DND-41 (cell line): ENCODE results near the gene GLTP.
A peak's percentile ranks its signal among the peaks of the same experiment; 100 is the strongest.

ENCODE experiments used
- ATAC-seq: fragments of 200-7000 bp; cut with Tn5 transposase; 3 replicates; pipeline ENCODE4 v1.9.1; 2021; ENCODE audit warnings: low read depth; ENCODE audit not compliant: insufficient read depth
- DNase-seq: peaks from one replicate; pipeline ENCODE4 v3.0.0-alpha.2; 2020
- H2AFZ ChIP-seq: 2 replicates; pipeline ENCODE4 v1.6.0; 2012; ENCODE audit warnings: low read depth, low read length
- H3K27ac ChIP-seq: 2 replicates; pipeline ENCODE4 v1.5.1; 2012; ENCODE audit warnings: low read length, inconsistent platforms
- H3K27me3 ChIP-seq: fragments of 200-600 bp; sonication (generic); 2 replicates; pipeline ENCODE4 v1.6.0; 2012; ENCODE audit warnings: low read length, mild to moderate bottlenecking, inconsistent platforms; ENCODE audit not compliant: insufficient read depth, poor library complexity
- H3K36me3 ChIP-seq: 2 replicates; pipeline ENCODE4 v1.5.1; 2012; ENCODE audit warnings: low read length, inconsistent platforms; ENCODE audit not compliant: insufficient read depth
- H3K4me1 ChIP-seq: 2 replicates; pipeline ENCODE4 v1.5.1; 2012; ENCODE audit warnings: mild to moderate bottlenecking, low read length; ENCODE audit not compliant: insufficient read depth
- H3K4me2 ChIP-seq: 2 replicates; pipeline ENCODE4 v1.6.0; 2012; ENCODE audit warnings: mild to moderate bottlenecking, moderate library complexity, low read length, inconsistent platforms; ENCODE audit not compliant: insufficient read depth
- H3K4me3 ChIP-seq, 2 experiments: fragments of 200-600 bp in 1 of 2; shearing (Covaris generic) in 1 of 2; 2 replicates each; pipeline ENCODE4 v1.5.1; 2012 to 2016; ENCODE audit warnings: inconsistent platforms in 2 of 2, low read length in 2 of 2, mild to moderate bottlenecking in 2 of 2, low read depth in 1 of 2, moderate library complexity in 1 of 2
- H3K79me2 ChIP-seq: 2 replicates; pipeline ENCODE4 v1.6.0; 2012; ENCODE audit warnings: low read length, inconsistent platforms; ENCODE audit not compliant: insufficient read depth
- H3K9ac ChIP-seq: 2 replicates; pipeline ENCODE4 v1.6.0; 2012; ENCODE audit warnings: low read depth, mild to moderate bottlenecking, inconsistent platforms, low read length, moderate library complexity
- H3K9me3 ChIP-seq: 2 replicates; pipeline ENCODE4 v1.5.1; 2012; ENCODE audit warnings: low read length, moderate library complexity, mild to moderate bottlenecking, inconsistent platforms; ENCODE audit not compliant: insufficient read depth, severe bottlenecking
- H4K20me1 ChIP-seq: 2 replicates; pipeline ENCODE4 v1.6.0; 2012; ENCODE audit warnings: low read length; ENCODE audit not compliant: insufficient read depth
- CTCF ChIP-seq: IDR thresholded peaks from 2 replicates; pipeline ENCODE4 v1.5.1; 2012; ENCODE audit warnings: borderline replicate concordance, low read length, moderate library complexity, mild to moderate bottlenecking; ENCODE audit not compliant: poor library complexity, severe bottlenecking; ENCODE audit errors: extremely low read depth
- EZH2 ChIP-seq: IDR thresholded peaks from 3 replicates; pipeline ENCODE4 v1.6.1; 2012; ENCODE audit warnings: borderline replicate concordance, low read depth, mild to moderate bottlenecking, moderate library complexity, low read length, inconsistent platforms; ENCODE audit not compliant: severe bottlenecking

GLTP gene

GRCh38 chr12:109879351-109880042 is 844 bp downstream of the GLTP start:
- Histone ChIP-seq H3K36me3 (no peaks in the 10 kb centered on the region), H3K4me3 (peak overlapping the region; percentile 51 to 84), H3K4me2 (peak overlapping the region; percentile 99), H3K4me1 (peaks cover 31% of the 10 kb centered on the region), H3K79me2 (peaks cover 34% of the 10 kb centered on the region), H3K27ac (peak overlapping the region; percentile 60), H3K9ac (peak overlapping the region; percentile 63), H2AFZ (peak overlapping the region; percentile 92), H4K20me1 (peaks cover 12% of the 10 kb centered on the region; the same call in 1 of the 2 replicates), H3K9me3 (no peaks in the 10 kb centered on the region), H3K27me3 (no peaks in the 10 kb centered on the region)
- DNase-seq (no peak), ATAC-seq (no peak)
- TF ChIP-seq EZH2 (no peak), CTCF (no peak)

GRCh38 chr12:109878749-109879148 is 1.6 kb downstream of the GLTP start:
- Histone ChIP-seq H3K27me3 (no peaks in the 10 kb centered on the region), H3K79me2 (peaks cover 37% of the 10 kb centered on the region)
- no peak for DNase-seq

GRCh38 chr12:109878247-109878625 is 2.1 kb downstream of the GLTP start:
- Histone ChIP-seq H3K27ac (no peak overlapping the region), H3K4me3 (no peak overlapping the region), H3K4me2 (peak overlapping the region; percentile 99), H3K27me3 (no peaks in the 10 kb centered on the region), H3K4me1 (peaks cover 31% of the 10 kb centered on the region), H3K9ac (no peak overlapping the region), H3K79me2 (peaks cover 38% of the 10 kb centered on the region), H2AFZ (no peak overlapping the region), H3K36me3 (no peaks in the 10 kb centered on the region), H3K9me3 (no peaks in the 10 kb centered on the region), H4K20me1 (peaks cover 18% of the 10 kb centered on the region; the same call in 1 of the 2 replicates)
- DNase-seq (no peak), ATAC-seq (no peak)
- TF ChIP-seq CTCF (no peak), EZH2 (no peak)

More at GRCh38 chr12:109878749-109879148, 1.6 kb downstream of the GLTP start:
- peak overlapping the region; percentile 92; the same call in 1 of the 2 replicates for H2AFZ ChIP-seq
- peak overlapping the region; percentile 99 for H3K4me2 ChIP-seq
- peaks cover 31% of the 10 kb centered on the region for H3K4me1 ChIP-seq
- no peak for ATAC-seq
- H3K36me3 ChIP-seq = no peaks in the 10 kb centered on the region
- no peak overlapping the region; the same call in 1 of the 2 replicates for H3K27ac ChIP-seq
- H4K20me1 ChIP-seq = peaks cover 16% of the 10 kb centered on the region; the same call in 1 of the 2 replicates
- peak overlapping the region; percentile 63 for H3K9ac ChIP-seq
- peak overlapping the region in 1 of 2 experiments; percentile 84; a peak in 2 of 4 replicates for H3K4me3 ChIP-seq
- TF ChIP-seq EZH2 (no peak), CTCF (no peak)
- H3K9me3 ChIP-seq = no peaks in the 10 kb centered on the region
